ENCODE data around the gene PLCL1. TPM values are rescaled to one million over a fixed set of nuclear protein-coding genes. Genes with fewer than 3 reads are reported as not detected.

The PLCL1 gene
- total RNA-seq, 2 donors from 2014 or later, result 2.0 to 2.9 TPM

DNA sequence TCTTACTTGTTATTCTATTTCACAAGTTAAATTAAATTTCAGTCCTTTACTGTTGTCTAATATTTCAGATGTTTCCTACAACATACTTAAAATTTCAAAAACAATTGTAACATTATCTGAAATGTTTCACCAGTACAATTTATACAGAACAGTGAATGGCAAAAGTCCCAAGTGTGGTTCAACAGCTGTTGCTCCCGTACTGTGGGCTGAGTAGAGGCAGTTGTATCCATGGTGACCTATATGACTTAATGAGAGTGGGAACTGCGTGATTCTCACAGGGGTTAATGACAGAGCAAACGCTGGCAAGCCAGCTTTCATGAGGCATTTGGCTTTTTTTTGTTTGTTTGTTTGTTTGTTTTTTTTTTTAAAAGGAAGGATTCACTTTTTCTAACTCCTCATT is 5.3 kb upstream of the PLCL1 start:
- 63 to 68% methylated on average over 3 of the region's 3 CpGs for WGBS, 2 donors

DNA sequence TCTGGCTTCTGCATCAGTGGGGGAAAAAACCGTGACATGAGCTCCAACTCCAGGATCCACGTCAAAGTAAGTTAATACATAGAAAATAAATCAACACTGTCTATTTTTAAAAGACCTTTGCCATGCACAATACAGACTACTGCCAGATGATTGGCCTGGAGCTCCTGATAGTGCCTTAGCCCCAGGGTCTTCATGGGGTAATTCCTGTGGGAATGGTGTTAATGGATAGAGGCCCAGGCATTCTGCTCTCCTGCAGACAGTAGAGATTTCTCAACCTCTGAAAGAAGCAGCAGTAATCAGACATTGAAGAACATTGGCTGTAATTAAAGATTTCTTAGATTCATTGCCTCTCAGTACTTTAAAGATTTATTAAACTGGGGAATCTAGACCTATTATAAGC is 4.3 kb upstream of the PLCL1 start:
- Histone ChIP-seq H3K36me3 (replicated peaks in 1 of 2; ENCODE audit: insufficient read depth in 1 of 2, low read depth in 2 of 2) (no peaks in the 10 kb centered on the region), H3K4me3 (no peak overlapping the region), H3K27ac (no peak overlapping the region), H3K4me1 (peaks cover 11% of the 10 kb centered on the region), H3K27me3 (no peaks in the 10 kb centered on the region), H3K9me3 (no peaks in the 10 kb centered on the region)
- WGBS, 2 donors, result 80 to 82% methylated on average over 2 of the region's 2 CpGs
- TF ChIP-seq POLR2A (IDR thresholded peaks at IDR 0.05), result no peak
- TF ChIP-seq, protein P1, sequence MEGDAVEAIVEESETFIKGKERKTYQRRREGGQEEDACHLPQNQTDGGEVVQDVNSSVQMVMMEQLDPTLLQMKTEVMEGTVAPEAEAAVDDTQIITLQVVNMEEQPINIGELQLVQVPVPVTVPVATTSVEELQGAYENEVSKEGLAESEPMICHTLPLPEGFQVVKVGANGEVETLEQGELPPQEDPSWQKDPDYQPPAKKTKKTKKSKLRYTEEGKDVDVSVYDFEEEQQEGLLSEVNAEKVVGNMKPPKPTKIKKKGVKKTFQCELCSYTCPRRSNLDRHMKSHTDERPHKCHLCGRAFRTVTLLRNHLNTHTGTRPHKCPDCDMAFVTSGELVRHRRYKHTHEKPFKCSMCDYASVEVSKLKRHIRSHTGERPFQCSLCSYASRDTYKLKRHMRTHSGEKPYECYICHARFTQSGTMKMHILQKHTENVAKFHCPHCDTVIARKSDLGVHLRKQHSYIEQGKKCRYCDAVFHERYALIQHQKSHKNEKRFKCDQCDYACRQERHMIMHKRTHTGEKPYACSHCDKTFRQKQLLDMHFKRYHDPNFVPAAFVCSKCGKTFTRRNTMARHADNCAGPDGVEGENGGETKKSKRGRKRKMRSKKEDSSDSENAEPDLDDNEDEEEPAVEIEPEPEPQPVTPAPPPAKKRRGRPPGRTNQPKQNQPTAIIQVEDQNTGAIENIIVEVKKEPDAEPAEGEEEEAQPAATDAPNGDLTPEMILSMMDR (IDR thresholded peaks at IDR 0.05), result no peak
- DNase-seq (no peak), ATAC-seq (no peak)
- intact Hi-C loops (cut with DNase I), result loop anchor here (5.0 kb wide), 1 partner anchor 492 kb away; no protein-coding TSS in a partner anchor

More for the DNA sequence above, 5.3 kb upstream of the PLCL1 start:
- DNase-seq, result no peak
- H3K27ac ChIP-seq, result no peak overlapping the region
- TF ChIP-seq POLR2A (IDR thresholded peaks at IDR 0.05), result no peak
- H3K9me3 ChIP-seq, result no peaks in the 10 kb centered on the region
- intact Hi-C loops (cut with DNase I), result loop anchor here (5.0 kb wide), 1 partner anchor 328 kb away; no protein-coding TSS in a partner anchor
- H3K4me1 ChIP-seq, result peaks cover 5% of the 10 kb centered on the region
- no peaks in the 10 kb centered on the region for H3K27me3 ChIP-seq
- no peak overlapping the region for H3K4me3 ChIP-seq
- ATAC-seq, result no peak
- H3K36me3 ChIP-seq (replicated peaks in 1 of 2; ENCODE audit: insufficient read depth in 1 of 2, low read depth in 2 of 2), result no peaks in the 10 kb centered on the region

DNA sequence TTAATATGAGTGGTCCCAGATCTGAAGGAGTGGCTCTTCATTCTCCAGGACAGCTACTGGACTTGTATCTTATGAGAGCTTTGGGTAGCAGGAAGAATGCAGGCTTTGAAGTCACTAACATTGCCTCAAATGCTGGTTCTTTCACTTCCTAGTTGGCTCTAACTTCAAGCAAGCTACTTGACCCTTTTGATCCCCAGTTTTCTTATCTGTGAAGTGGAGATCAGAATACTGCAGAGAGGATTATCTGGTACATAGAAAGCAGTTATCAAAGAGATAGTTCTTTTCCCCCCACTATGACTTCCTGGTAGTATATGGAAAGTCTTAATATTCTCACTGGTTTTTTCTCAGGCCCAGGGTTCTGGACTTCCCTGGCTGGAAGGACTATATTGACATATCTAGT is 3.4 kb upstream of the PLCL1 start:
- intact Hi-C loops (cut with DNase I), result loop anchor here (5.0 kb wide), 1 partner anchor 491 kb away; no protein-coding TSS in a partner anchor
- ATAC-seq, result no peak
- no peaks in the 10 kb centered on the region for H3K27me3 ChIP-seq
- no peaks in the 10 kb centered on the region for H3K36me3 ChIP-seq (replicated peaks in 1 of 2; ENCODE audit: insufficient read depth in 1 of 2, low read depth in 2 of 2)
- TF ChIP-seq POLR2A (IDR thresholded peaks at IDR 0.05), result no peak
- TF ChIP-seq, protein P1 (IDR thresholded peaks at IDR 0.05), result no peak
- DNase-seq, result no peak
- no peak overlapping the region for H3K27ac ChIP-seq
- no peaks in the 10 kb centered on the region for H3K9me3 ChIP-seq
- H3K4me3 ChIP-seq, result no peak overlapping the region
- peaks cover 19% of the 10 kb centered on the region for H3K4me1 ChIP-seq

DNA sequence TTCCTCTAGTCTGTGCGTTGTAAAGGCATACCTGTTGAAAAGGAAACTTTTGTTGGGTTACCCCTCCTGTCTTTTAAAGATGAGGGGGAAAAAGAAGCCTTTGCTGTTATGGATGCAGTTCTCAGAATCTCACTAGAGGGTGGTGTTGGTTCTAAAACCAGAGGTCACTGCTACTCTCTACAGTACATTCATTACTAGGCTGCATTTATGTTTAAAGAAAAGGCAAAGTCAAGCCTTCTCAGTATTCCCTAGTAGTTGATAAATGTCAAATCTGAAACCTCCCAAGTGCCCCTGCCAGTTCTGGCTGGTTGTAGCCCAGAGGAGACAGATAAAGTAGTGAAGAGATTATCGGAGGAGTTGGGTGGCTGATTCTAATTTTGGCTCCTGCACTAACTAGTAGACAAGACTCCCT is 1.4 kb upstream of the PLCL1 start:
- ATAC-seq (no peak), DNase-seq (peak in 1 of 4 donors; percentile 38)
- Histone ChIP-seq H3K9me3 (no peaks in the 10 kb centered on the region), H3K27ac (no peak overlapping the region), H3K4me1 (peaks cover 19% of the 10 kb centered on the region), H3K36me3 (replicated peaks in 1 of 2; ENCODE audit: insufficient read depth in 1 of 2, low read depth in 2 of 2) (no peaks in the 10 kb centered on the region), H3K27me3 (no peaks in the 10 kb centered on the region), H3K4me3 (no peak overlapping the region)
- intact Hi-C loops (cut with DNase I), result loop anchor here (5.0 kb wide), 1 partner anchor 489 kb away; no protein-coding TSS in a partner anchor
- WGBS, 2 donors, result 6 to 13% methylated on average over 2 of the region's 2 CpGs
- TF ChIP-seq, protein P1 (IDR thresholded peaks at IDR 0.05), result peak; percentile 49 to 79 (median 69)
- no peak for TF ChIP-seq POLR2A (IDR thresholded peaks at IDR 0.05)

DNA sequence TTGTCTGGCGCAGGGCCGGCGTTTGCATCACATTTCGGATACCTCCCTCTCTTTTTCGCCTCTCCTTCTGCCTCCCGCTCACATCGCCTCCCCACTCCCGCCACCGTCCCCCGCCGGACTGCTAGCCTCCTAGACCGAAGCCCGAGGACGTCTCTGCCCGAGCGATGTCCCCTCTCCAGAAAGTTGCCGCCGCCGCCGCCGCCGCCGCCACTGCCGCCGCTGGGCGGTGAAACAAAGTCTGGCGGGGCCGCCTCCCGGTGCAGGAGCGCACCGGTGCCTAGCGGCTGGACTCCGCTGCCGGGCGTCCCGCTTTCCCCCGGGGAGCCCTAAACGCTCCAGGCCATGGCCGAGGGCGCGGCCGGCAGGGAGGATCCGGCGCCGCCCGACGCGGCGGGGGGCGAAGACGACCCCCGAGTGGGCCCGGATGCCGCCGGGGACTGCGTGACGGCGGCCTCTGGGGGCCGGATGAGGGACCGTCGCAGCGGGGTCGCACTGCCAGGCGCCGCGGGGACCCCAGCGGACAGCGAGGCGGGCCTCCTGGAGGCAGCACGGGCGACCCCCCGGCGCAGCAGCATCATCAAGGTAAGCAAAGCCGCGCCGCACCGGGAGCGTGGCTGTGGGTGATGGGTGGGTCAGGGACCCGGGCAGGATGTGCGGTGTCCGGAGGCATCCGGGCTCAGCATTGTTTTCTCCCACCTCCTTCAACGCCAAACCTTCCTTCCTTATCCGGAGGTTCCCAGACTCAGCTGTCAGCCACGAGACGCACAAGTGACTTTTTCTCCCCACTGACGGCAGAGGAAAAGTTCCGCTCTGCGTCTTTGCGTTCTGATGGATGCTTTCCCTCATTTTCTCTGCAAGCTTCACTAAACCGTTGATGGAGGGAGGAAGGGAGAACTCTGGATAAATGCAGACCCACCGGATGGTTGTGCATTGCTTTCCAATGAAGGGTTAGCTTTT is 643 bp downstream of the PLCL1 start:
- peak overlapping the region in 3 of 4 donors; percentile 58 to 62 (median 59) for H3K27ac ChIP-seq
- peak in 3 of 4 donors; percentile 5 to 19 (median 12) for DNase-seq
- no peaks in the 10 kb centered on the region for H3K9me3 ChIP-seq
- peak; percentile 51 for ATAC-seq
- peaks cover 19% of the 10 kb centered on the region for H3K4me1 ChIP-seq
- no peaks in the 10 kb centered on the region for H3K27me3 ChIP-seq
- intact Hi-C loops (cut with DNase I), result loop anchor here (5.0 kb wide), 1 partner anchor 487 kb away; no protein-coding TSS in a partner anchor
- 1% methylated on average over 49 to 91 of the region's 92 CpGs for WGBS, 2 donors
- peak overlapping the region; percentile 34 to 77 for H3K4me3 ChIP-seq
- TF ChIP-seq, protein P1 (IDR thresholded peaks at IDR 0.05), result peak in 1 of 7 experiments; percentile 16
- peak in 1 of 3 donors; percentile 9 for TF ChIP-seq POLR2A (IDR thresholded peaks at IDR 0.05)
- no peaks in the 10 kb centered on the region for H3K36me3 ChIP-seq (replicated peaks in 1 of 2; ENCODE audit: insufficient read depth in 1 of 2, low read depth in 2 of 2)
